ENCODE data around the gene WDR53.

GRCh38 chr3:196544491-196544992 lies 23.8 kb downstream of the WDR53 start:
- TF ChIP-seq, protein P1, sequence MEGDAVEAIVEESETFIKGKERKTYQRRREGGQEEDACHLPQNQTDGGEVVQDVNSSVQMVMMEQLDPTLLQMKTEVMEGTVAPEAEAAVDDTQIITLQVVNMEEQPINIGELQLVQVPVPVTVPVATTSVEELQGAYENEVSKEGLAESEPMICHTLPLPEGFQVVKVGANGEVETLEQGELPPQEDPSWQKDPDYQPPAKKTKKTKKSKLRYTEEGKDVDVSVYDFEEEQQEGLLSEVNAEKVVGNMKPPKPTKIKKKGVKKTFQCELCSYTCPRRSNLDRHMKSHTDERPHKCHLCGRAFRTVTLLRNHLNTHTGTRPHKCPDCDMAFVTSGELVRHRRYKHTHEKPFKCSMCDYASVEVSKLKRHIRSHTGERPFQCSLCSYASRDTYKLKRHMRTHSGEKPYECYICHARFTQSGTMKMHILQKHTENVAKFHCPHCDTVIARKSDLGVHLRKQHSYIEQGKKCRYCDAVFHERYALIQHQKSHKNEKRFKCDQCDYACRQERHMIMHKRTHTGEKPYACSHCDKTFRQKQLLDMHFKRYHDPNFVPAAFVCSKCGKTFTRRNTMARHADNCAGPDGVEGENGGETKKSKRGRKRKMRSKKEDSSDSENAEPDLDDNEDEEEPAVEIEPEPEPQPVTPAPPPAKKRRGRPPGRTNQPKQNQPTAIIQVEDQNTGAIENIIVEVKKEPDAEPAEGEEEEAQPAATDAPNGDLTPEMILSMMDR (IDR thresholded peaks at IDR 0.05) = no peak
- no peak for TF ChIP-seq POLR2A (IDR thresholded peaks at IDR 0.05)
